A673 (cell line): Measurements from ENCODE around the gene MAX. TPM values are rescaled to one million over a fixed set of nuclear protein-coding genes. Genes with fewer than 3 reads are reported as not detected.

Source experiments
- BruUV-seq: library from RNA; stranded (reverse); fragments of 400-500 nt; replicated peaks from 2 replicates; lab custom pipeline; 2021; lab: Mats Ljungman, UMichigan
- CTCF ChIA-PET: fragments of 300-600 bp; sonication (Branson Sonifier 250); formaldehyde crosslinking; loops from one replicate; lab custom pipeline; 2022; ENCODE audit warnings: antibody characterized with exemption; lab: Charles Lee
- POLR2A ChIA-PET: fragments of 300-600 bp; sonication (Branson Sonifier 250); formaldehyde crosslinking; loops from one replicate; lab custom pipeline; 2022; ENCODE audit warnings: antibody characterized with exemption; ENCODE audit not compliant: low non-redundant PET; lab: Charles Lee
- DNase-seq: peaks from one replicate; pipeline ENCODE4 v3.0.0-alpha.2; 2015; ENCODE audit warnings: low spot score
- H3K27ac ChIP-seq: fragments of 200-600 bp; sonication (generic); 2 replicates; pipeline ENCODE4 v1.5.1; 2016; ENCODE audit warnings: mixed run types, low read depth, mild to moderate bottlenecking, mixed read lengths, antibody characterized with exemption, low read length; ENCODE audit not compliant: poor library complexity, severe bottlenecking
- H3K27me3 ChIP-seq: fragments of 200-600 bp; sonication (generic); replicated peaks from 2 replicates; pipeline ENCODE4 v1.6.1; 2017; ENCODE audit warnings: mixed run types, low read depth, mild to moderate bottlenecking, mixed read lengths, antibody characterized with exemption, low read length; ENCODE audit not compliant: insufficient read depth, poor library complexity
- H3K36me3 ChIP-seq: fragments of 200-600 bp; sonication (generic); 2 replicates; pipeline ENCODE4 v1.6.1; 2016; ENCODE audit warnings: mixed run types, mild to moderate bottlenecking, mixed read lengths, antibody characterized with exemption, low read length; ENCODE audit not compliant: insufficient read depth, poor library complexity, severe bottlenecking
- H3K4me1 ChIP-seq: fragments of 200-600 bp; sonication (generic); 2 replicates; pipeline ENCODE4 v1.6.1; 2017; ENCODE audit warnings: mixed run types, mild to moderate bottlenecking, mixed read lengths, antibody characterized with exemption, low read length; ENCODE audit not compliant: insufficient read depth, poor library complexity, severe bottlenecking
- H3K4me3 ChIP-seq: fragments of 200-600 bp; sonication (generic); 2 replicates; pipeline ENCODE4 v1.5.1; 2016; ENCODE audit warnings: low read depth, mixed run types, mild to moderate bottlenecking, mixed read lengths, low read length; ENCODE audit not compliant: poor library complexity, severe bottlenecking
- H3K9me3 ChIP-seq: fragments of 200-600 bp; sonication (generic); 2 replicates; pipeline ENCODE4 v1.6.1; 2016; ENCODE audit warnings: mixed run types, low read depth, mild to moderate bottlenecking, mixed read lengths, antibody characterized with exemption, low read length; ENCODE audit not compliant: poor library complexity, severe bottlenecking
- EZH2 ChIP-seq: fragments of 200-600 bp; sonication (generic); IDR thresholded peaks from 2 replicates; pipeline ENCODE4 v1.6.1; 2017; ENCODE audit warnings: borderline replicate concordance, low read depth, mild to moderate bottlenecking, mixed read lengths, antibody characterized with exemption, low read length; ENCODE audit not compliant: poor library complexity, severe bottlenecking
- intact Hi-C: fragments of 100-400 bp; cut with micrococcal nuclease; formaldehyde crosslinking; loops from one replicate; pipeline ENCODE4 v1.10.0; 2022; ENCODE audit not compliant: unreplicated experiment
- total RNA-seq: library from RNA; stranded (reverse); gene quantifications from 2 replicates; pipeline ENCODE4 v1.2.3, GENCODE V29; 2021
- TF ChIP-seq, protein P1 (sequence below): fragments of 300-800, 200-600 bp; sonication (generic); conservative IDR thresholded peaks from 2 replicates; pipeline ENCODE4 v1.5.1; 2017; ENCODE audit warnings: low read depth, mild to moderate bottlenecking, antibody characterized with exemption, low read length, moderate library complexity, mixed read lengths

MAX gene
- total RNA-seq, 1 experiment from 2014 or later: 81.2 TPM

DNA sequence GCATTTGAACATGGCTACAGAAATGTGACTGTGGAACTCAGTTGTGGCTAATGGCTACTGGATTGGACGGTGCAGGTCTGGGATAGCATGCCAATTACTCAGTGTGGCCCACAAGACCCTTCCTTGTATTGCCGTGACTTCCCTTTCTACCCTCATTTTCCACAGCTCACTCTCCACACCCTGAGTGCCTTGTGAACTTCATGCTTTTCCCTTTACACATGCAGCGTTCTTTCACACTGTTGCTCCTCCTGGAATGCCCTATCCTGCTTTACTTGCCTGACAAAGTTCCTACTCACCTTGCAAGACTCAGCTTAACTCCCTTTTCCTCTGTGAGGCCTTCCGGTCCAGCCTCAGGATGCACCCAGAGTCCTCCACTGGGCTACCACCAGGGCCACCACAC lies 46.8 kb upstream of the MAX start:
- Histone ChIP-seq H3K27ac (no peak overlapping the region), H3K4me1 (no peaks in the 10 kb centered on the region), H3K4me3 (no peak overlapping the region), H3K36me3 (no peaks in the 10 kb centered on the region), H3K27me3 (no peaks in the 10 kb centered on the region), H3K9me3 (no peaks in the 10 kb centered on the region)
- TF ChIP-seq, protein P1, sequence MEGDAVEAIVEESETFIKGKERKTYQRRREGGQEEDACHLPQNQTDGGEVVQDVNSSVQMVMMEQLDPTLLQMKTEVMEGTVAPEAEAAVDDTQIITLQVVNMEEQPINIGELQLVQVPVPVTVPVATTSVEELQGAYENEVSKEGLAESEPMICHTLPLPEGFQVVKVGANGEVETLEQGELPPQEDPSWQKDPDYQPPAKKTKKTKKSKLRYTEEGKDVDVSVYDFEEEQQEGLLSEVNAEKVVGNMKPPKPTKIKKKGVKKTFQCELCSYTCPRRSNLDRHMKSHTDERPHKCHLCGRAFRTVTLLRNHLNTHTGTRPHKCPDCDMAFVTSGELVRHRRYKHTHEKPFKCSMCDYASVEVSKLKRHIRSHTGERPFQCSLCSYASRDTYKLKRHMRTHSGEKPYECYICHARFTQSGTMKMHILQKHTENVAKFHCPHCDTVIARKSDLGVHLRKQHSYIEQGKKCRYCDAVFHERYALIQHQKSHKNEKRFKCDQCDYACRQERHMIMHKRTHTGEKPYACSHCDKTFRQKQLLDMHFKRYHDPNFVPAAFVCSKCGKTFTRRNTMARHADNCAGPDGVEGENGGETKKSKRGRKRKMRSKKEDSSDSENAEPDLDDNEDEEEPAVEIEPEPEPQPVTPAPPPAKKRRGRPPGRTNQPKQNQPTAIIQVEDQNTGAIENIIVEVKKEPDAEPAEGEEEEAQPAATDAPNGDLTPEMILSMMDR: no peak
- TF ChIP-seq EZH2: no peak
- BruUV-seq: no TSS peak
- POLR2A ChIA-PET: no interaction called here
- CTCF ChIA-PET: no interaction called here
- intact Hi-C loops: no loop called here
- no peak for DNase-seq

DNA sequence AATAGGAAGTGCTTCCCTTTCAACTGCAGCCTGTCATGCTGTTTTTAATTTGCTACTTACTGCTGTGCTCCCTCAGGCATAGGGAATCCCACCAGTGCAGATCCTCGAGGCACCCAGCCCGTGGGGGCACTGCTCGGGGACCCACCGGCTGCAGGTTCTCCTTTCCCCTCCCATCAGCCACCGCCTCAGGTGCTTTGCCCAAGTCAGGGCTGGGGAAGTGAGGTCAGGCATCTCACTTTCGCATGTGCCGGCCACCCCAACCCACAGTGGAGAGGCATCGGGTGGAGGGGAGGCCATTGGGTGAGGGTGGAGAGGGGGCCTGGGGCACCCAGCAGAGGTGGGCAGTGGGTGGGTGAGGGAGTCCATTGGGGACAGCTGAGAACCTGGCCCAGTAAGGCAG lies 41.9 kb upstream of the MAX start:
- H3K27me3 ChIP-seq: peaks cover 3% of the 10 kb centered on the region
- TF ChIP-seq, protein P1: no peak
- TF ChIP-seq EZH2: no peak
- no TSS peak for BruUV-seq

DNA sequence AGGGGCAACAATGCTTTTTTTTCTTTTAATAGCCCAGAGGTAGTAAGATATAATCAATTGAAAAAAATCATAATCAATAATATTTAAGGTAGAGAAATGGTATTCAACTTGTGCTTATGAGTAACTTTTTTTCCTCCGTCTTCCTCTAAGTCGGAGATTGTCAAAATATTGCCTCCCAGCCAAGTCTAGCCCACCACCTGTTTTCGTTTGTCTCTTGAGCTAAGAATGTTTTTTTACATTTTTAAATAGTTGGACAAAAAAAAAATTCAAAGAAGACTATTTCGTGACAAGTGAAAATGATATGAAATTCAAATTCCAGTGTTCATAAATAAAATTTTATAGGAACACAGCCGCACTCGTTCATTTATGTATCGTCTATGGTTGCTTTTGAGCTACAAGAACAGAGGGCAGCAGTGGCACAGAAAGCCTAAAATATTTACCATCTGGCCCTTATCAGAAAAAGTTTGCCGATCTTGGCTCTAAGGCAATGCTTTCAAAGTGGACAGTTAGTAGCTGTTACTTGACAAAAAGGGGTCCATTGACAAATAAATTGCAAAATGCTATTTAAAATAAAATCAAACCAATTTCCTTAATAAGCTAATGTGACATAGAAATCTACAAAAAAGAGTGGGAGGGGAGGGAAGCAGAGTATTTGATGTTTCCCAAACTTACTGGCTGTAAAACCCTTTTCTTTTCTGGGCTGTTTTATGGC lies 40.8 kb upstream of the MAX start:
- intact Hi-C loops: no loop called here
- no TSS peak for BruUV-seq
- H3K27me3 ChIP-seq: peaks cover 3% of the 10 kb centered on the region
- no peaks in the 10 kb centered on the region for H3K36me3 ChIP-seq
- ChIA-PET CTCF (no interaction called here), POLR2A (no interaction called here)
- no peak for DNase-seq
- H3K4me3 ChIP-seq: no peak overlapping the region
- no peak overlapping the region for H3K27ac ChIP-seq
- no peaks in the 10 kb centered on the region for H3K4me1 ChIP-seq
- no peaks in the 10 kb centered on the region for H3K9me3 ChIP-seq
- TF ChIP-seq, protein P1: no peak
- TF ChIP-seq EZH2: no peak

More for the DNA sequence above, 41.9 kb upstream of the MAX start:
- Histone ChIP-seq H3K4me3 (no peak overlapping the region), H3K27ac (no peak overlapping the region), H3K4me1 (no peaks in the 10 kb centered on the region), H3K36me3 (no peaks in the 10 kb centered on the region), H3K9me3 (no peaks in the 10 kb centered on the region)
- no peak for DNase-seq
- ChIA-PET CTCF (no interaction called here), POLR2A (no interaction called here)
- intact Hi-C loops: no loop called here
